ENCODE data around the gene TBC1D10A.

- no peak for TF ChIP-seq EZH2phosphoT487 (IDR thresholded peaks at IDR 0.05; ENCODE audit: borderline replicate concordance, low read length)
- TF ChIP-seq CTCF (conservative IDR thresholded peaks at IDR 0.05; ENCODE audit: low read depth, low read length) = no peak
- TF ChIP-seq EZH2 (IDR thresholded peaks at IDR 0.05; ENCODE audit: low read length, unreplicated experiment) = no peak
Observed at GRCh38 chr22:30362651-30363281, 36.0 kb upstream of the TBC1D10A start.

Measured in PC-3 (cell line).